GM13976 (cell line): Measurements from ENCODE around the gene CRADD.

Experiments
- DNase-seq: peaks from one replicate; pipeline ENCODE4 v3.0.0; 2012; ENCODE audit warnings: low spot score
- CTCF ChIP-seq: IDR thresholded peaks from 2 replicates; pipeline ENCODE4 v1.5.1; 2012; ENCODE audit warnings: borderline replicate concordance, mild to moderate bottlenecking; ENCODE audit not compliant: insufficient read depth; ENCODE audit errors: extremely low read depth, missing control alignments, control extremely low read depth
- in situ Hi-C: fragments of 300-500 bp; cut with MboI; formaldehyde crosslinking; loops from one replicate; pipeline ENCODE4 v1.12.0; 2022; ENCODE audit warnings: low sequenced_read_pairs, mixed read lengths, inconsistent platforms; ENCODE audit not compliant: unreplicated experiment

Gene CRADD

GRCh38 chr12:93786656-93787397 lies 109.7 kb downstream of the CRADD start:
- in situ Hi-C loops = no loop called here
- DNase-seq = no peak
- TF ChIP-seq CTCF = no peak

DNA sequence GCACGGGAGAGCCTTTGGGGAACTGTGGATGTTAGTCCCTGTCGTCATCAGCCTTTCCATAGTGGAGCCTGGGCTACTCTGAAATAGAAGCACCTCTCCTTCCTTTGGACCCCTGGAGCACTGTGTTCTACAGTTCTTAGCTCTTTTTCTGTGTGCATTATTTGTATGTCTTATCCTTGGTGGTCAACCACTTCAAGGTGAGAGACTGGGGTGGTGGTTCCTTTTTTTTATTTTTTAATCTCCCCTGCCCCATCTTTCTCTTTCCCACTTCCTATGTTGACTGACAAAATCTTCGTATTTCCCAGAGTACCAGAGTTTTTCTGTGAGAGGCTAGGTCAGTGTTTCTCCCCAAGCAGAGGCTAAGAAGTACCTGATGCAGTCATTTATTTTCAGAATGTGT lies 111.7 kb downstream of the CRADD start:
- no peak for TF ChIP-seq CTCF
- no peak for DNase-seq
- in situ Hi-C loops = no loop called here

GRCh38 chr12:93789767-93790166 lies 112.6 kb downstream of the CRADD start:
- DNase-seq = no peak
- in situ Hi-C loops = no loop called here
- no peak for TF ChIP-seq CTCF

DNA sequence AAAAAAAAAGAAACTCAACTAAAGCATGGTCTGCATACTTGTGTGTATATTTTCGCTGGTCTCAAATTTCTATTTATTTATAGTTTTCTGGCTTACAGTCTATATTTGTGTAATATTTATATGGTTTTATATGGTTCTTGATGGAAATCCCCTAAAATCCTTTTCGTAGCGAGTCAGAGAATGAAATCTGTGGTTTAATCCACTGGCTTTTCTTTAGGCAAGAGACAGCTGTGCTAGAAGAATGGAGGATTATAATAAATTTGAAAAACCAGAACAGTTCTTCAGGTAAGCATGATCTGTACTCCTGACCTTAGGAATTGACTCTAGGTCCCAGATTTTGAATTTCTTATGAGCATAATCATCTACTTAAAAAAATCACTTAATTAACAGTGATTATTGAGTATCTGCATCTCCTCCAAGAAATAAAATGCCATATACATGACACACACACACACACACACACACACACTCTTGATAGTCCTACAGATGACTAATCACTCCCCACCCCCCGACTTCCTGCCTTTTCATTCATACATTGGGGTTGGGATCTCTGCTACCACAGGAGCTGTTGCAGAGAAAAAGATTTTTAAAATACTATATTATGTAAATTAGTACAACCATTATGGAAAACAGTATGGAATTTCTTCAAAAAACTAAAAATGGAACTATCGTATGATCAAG lies 113.4 kb downstream of the CRADD start:
- in situ Hi-C loops = no loop called here
- no peak for DNase-seq
- TF ChIP-seq CTCF = no peak

DNA sequence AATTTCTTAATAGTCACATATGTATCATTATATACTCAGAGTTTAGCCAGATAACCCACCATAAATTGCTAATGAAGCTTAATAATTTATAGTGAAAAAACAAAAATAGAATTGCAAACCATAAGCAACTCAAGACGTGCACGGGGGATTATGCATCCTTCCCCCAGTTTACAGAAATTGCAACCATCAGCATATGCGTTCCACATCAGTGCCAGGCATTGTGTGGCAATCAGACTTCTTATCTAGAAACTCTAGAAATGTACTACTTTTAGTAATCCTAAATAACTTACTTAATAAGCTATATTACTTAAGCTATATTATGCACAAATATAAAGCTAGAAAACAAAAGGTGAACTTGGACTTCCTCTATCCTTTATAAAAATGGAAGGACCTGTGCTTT lies 115.8 kb downstream of the CRADD start:
- in situ Hi-C loops = no loop called here
- DNase-seq = no peak
- TF ChIP-seq CTCF = no peak

GRCh38 chr12:93793983-93794382 lies 116.8 kb downstream of the CRADD start:
- in situ Hi-C loops = no loop called here
- no peak for DNase-seq
- TF ChIP-seq CTCF = no peak
